Measurements from ENCODE around the gene ATG10. TPM values are rescaled to one million over a fixed set of nuclear protein-coding genes. Genes with fewer than 3 reads are reported as not detected.

The ATG10 gene
- total RNA-seq, 4 donors from 2014 or later = 4.8 to 13.7 (median 8.4) TPM

DNA sequence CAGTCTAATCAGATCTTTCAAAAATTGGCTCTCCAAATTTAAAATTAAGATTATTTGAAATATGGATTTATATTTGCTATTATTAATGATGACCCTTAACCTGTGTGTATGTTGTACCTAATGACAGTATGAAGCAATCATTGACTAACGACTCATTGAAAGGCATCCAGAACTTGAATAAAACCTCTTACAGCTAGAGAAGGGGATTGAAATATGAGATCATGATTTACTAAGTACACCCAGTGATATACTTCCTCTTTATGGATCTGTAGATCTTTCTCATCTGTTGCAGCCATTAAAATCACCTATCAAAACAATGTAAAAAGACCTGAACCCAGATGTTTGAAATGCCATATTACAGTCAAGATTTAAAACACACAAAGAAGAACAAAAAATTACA is 179.8 kb downstream of the ATG10 start:
- DNase-seq (ENCODE audit: low spot score in 2 of 2) = no peak
- H3K4me3 ChIP-seq (ENCODE audit: low read depth, poor library complexity, severe bottlenecking) = no peak overlapping the region
- TF ChIP-seq POLR2A (IDR thresholded peaks at IDR 0.05) = no peak
- TF ChIP-seq CTCF (IDR thresholded peaks at IDR 0.05) = no peak
- 52 to 56% methylated on average over 1 of the region's 1 CpG for WGBS, 2 donors
- intact Hi-C loops (cut with DNase I; ENCODE audit: low total_unique reads) = no loop called here

DNA sequence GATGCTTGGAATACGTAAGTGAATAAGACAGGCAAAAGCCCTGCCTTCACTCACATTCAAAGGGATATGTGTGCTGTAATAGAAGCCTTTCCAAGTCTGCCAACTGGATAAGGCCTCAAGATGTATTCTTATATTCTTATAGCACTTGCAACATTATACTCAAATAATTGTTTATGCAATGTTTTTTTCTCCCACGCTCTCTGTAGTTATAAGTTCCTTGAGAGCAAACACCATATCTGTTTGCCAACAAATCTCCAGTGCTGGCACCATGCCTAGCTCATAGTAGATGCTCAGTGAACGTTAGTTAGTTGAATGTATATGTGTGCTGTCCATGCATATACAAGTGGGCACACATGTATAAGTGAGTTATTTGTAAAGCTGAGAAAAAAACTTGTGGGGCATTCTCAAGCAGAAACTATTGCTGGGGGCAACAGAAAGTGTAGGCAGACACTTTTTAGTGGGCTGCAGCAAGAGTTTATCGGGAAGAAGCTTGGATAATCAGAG is 181.2 kb downstream of the ATG10 start:
- intact Hi-C loops (cut with DNase I; ENCODE audit: low total_unique reads) = no loop called here
- no peak overlapping the region for H3K4me3 ChIP-seq (ENCODE audit: low read depth, poor library complexity, severe bottlenecking)
- WGBS, 2 donors = 81 to 83% methylated on average over 4 of the region's 4 CpGs
- no peak for TF ChIP-seq CTCF (IDR thresholded peaks at IDR 0.05)
- no peak for TF ChIP-seq POLR2A (IDR thresholded peaks at IDR 0.05)
- no peak for DNase-seq (ENCODE audit: low spot score in 2 of 2)

DNA sequence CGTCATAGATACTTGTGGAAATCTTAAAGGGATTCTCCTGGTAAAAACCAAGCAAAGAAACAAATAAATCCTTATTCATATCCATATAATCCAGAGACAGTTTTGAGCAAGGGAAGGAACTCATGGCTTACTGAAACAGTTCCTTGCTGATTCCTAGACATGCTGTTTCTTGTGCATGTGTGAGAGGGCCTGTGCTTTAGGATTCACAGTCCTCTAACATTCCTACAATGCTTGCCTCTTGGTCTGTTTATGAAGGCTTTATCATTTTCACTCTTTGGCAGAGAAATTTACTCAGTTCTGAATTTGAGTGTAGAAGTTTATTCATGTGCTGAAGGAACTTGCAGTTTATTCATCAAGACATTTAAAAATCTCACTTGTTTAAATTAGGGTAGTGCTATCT is 183.0 kb downstream of the ATG10 start:
- 85 to 93% methylated on average over 1 of the region's 1 CpG for WGBS, 2 donors
- no peak for TF ChIP-seq CTCF (IDR thresholded peaks at IDR 0.05)
- no peak for TF ChIP-seq POLR2A (IDR thresholded peaks at IDR 0.05)
- no peak for DNase-seq (ENCODE audit: low spot score in 2 of 2)
- H3K4me3 ChIP-seq (ENCODE audit: low read depth, poor library complexity, severe bottlenecking) = no peak overlapping the region
- intact Hi-C loops (cut with DNase I; ENCODE audit: low total_unique reads) = no loop called here

GRCh38 chr5:82155305-82155704 is 183.5 kb downstream of the ATG10 start:
- DNase-seq (ENCODE audit: low spot score in 2 of 2) = no peak
- no peak overlapping the region for H3K4me3 ChIP-seq (ENCODE audit: low read depth, poor library complexity, severe bottlenecking)
- no peak for TF ChIP-seq CTCF (IDR thresholded peaks at IDR 0.05)
- no peak for TF ChIP-seq POLR2A (IDR thresholded peaks at IDR 0.05)
- intact Hi-C loops (cut with DNase I; ENCODE audit: low total_unique reads) = no loop called here
- 31 to 88% methylated on average over 1 of the region's 1 CpG for WGBS, 2 donors

- TF ChIP-seq POLR2A (IDR thresholded peaks at IDR 0.05) (no peak), CTCF (IDR thresholded peaks at IDR 0.05) (no peak)
- no peak for DNase-seq (ENCODE audit: low spot score in 2 of 2)
- intact Hi-C loops (cut with DNase I; ENCODE audit: low total_unique reads) = no loop called here
- H3K4me3 ChIP-seq (ENCODE audit: low read depth, poor library complexity, severe bottlenecking) = no peak overlapping the region
- WGBS, 2 donors = 81 to 87% methylated on average over 4 of the region's 4 CpGs
Measured at GRCh38 chr5:82156874-82157273, 185.1 kb downstream of the ATG10 start.

GRCh38 chr5:82158755-82159413 is 187.1 kb downstream of the ATG10 start:
- intact Hi-C loops (cut with DNase I; ENCODE audit: low total_unique reads) = no loop called here
- DNase-seq (ENCODE audit: low spot score in 2 of 2) = no peak
- no peak overlapping the region for H3K4me3 ChIP-seq (ENCODE audit: low read depth, poor library complexity, severe bottlenecking)
- TF ChIP-seq CTCF (IDR thresholded peaks at IDR 0.05) (no peak), POLR2A (IDR thresholded peaks at IDR 0.05) (no peak)
- 98% methylated on average over 3 of the region's 3 CpGs for WGBS, 2 donors

Measured in lower leg skin (tissue), 4 donors.